ENCODE measurements around the gene PCDHA12. TPM values are rescaled to one million over a fixed set of nuclear protein-coding genes. Genes with fewer than 3 reads are reported as not detected.
A peak's percentile ranks its signal among the peaks of the same experiment; 100 is the strongest.
"Not testable (repeated sequence)": the region's sequence is repeated elsewhere in the genome, so short reads cannot be mapped to it uniquely, and the experiment has no call there.

PCDHA12 gene, protein sequence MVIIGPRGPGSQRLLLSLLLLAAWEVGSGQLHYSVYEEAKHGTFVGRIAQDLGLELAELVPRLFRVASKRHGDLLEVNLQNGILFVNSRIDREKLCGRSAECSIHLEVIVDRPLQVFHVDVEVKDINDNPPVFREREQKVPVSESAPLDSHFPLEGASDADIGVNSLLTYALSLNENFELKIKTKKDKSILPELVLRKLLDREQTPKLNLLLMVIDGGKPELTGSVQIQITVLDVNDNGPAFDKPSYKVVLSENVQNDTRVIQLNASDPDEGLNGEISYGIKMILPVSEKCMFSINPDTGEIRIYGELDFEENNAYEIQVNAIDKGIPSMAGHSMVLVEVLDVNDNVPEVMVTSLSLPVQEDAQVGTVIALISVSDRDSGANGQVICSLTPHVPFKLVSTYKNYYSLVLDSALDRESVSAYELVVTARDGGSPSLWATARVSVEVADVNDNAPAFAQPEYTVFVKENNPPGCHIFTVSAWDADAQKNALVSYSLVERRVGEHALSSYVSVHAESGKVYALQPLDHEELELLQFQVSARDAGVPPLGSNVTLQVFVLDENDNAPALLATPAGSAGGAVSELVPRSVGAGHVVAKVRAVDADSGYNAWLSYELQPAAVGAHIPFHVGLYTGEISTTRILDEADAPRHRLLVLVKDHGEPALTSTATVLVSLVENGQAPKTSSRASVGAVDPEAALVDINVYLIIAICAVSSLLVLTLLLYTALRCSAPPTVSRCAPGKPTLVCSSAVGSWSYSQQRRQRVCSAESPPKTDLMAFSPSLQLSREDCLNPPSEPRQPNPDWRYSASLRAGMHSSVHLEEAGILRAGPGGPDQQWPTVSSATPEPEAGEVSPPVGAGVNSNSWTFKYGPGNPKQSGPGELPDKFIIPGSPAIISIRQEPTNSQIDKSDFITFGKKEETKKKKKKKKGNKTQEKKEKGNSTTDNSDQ
- total RNA-seq (2014; rRNA removed; shearing (Covaris generic)) = 3.8 and 4.5 TPM in 2 replicates

- peak; percentile 35 for DNase-seq (ENCODE audit: low spot score)
These were observed at the start of gene PCDHA12 for GRCh38 chr5:140875085-140876065. Gene PCDHA12 (plus strand): TSS chr5:140875308. CDS start chr5:140875473, 165 bp downstream.

DNA sequence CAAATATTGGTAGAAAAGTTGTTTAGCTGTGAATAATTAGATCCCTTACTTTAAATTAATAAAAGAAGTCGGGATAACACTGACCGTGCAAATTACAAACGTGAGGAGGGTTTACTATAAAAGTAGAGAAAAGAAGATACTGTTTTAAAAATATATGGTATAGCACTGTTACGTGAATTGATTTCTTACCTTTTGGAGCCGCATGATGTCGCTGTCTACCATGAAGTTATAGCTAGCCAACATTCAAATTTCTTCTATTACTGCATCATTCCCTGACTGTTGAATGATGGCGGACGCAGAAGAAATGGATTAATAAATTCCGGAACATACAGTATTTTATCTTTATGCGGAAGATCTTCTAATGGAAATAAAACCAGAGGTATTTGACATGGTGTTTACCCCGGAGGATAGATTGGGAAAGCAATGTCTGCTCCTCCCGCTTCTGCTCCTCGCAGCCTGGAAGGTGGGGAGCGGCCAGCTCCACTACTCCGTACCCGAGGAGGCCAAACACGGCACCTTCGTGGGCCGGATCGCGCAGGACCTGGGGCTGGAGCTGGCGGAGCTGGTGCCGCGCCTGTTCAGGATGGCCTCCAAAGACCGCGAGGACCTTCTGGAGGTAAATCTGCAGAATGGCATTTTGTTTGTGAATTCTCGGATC lies 47.3 kb upstream of the PCDHA12 start, which contains the start of gene PCDHA6:
Gene PCDHA6, plus strand, starts transcription at position 257 of the 658 bp plus-strand sequence. Its CDS starts 132 bp downstream, at position 389.
- no peak for DNase-seq (ENCODE audit: low spot score)

DNA sequence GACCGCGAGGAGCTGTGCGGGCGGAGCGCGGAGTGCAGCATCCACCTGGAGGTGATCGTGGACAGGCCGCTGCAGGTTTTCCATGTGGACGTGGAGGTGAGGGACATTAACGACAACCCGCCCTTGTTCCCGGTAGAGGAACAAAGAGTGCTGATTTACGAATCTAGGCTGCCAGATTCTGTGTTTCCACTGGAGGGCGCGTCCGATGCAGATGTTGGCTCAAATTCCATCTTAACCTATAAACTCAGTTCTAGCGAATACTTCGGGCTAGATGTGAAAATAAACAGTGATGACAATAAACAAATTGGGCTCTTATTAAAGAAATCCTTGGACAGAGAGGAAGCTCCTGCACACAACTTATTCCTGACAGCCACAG lies 46.8 kb upstream of the PCDHA12 start:
- no peak for DNase-seq (ENCODE audit: low spot score)

DNA sequence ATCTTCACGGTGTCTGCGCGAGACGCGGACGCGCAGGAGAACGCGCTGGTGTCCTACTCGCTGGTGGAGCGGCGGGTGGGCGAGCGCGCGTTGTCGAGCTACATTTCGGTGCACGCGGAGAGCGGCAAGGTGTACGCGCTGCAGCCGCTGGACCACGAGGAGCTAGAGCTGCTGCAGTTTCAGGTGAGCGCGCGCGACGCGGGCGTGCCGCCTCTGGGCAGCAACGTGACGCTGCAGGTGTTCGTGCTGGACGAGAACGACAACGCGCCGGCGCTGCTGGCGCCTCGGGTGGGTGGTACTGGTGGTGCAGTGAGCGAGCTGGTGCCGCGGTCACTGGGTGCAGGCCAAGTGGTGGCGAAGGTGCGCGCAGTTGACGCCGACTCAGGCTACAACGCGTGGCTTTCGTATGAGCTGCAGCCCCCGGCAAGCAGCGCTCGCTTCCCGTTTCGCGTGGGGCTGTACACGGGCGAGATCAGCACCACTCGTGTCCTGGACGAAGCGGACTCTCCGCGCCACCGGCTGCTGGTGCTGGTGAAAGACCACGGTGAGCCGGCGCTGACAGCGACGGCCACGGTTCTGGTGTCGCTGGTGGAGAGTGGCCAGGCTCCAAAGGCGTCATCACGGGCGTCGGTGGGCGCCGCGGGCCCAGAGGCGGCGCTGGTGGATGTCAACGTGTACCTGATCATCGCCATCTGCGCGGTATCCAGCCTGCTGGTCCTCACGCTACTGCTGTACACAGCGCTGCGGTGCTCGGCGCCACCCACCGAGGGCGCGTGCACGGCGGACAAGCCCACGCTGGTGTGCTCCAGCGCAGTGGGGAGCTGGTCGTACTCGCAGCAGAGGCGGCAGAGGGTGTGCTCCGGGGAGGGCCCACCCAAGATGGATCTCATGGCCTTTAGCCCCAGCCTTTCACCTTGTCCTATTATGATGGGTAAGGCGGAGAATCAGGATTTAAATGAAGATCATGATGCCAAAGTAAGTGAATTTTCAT lies 45.3 kb upstream of the PCDHA12 start:
- not testable (repeated sequence) for DNase-seq (ENCODE audit: low spot score)

DNA sequence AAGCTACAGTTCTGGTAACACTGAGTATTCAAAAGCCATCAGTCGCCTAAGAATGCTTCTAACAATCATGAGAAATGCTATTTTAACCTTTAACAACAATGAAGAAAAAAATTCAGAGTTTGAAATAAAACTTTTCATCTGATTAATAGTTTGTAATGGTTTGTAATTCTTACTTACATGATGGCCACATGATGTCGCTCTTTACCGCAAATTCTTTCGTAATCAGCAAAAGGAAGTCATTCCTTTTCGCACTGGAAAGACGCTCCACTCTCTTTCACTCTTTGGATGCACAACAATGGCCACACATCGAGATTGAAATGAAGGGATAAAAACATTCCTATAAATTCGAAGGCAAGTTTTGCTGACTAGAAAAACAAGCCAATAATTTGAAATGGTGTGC lies 41.1 kb upstream of the PCDHA12 start, which contains the start of gene PCDHA7:
Gene PCDHA7, plus strand, starts transcription at position 277 of the 400 bp plus-strand sequence. Its CDS starts 115 bp downstream, at position 392.
- peak; percentile 8 for DNase-seq (ENCODE audit: low spot score)

DNA sequence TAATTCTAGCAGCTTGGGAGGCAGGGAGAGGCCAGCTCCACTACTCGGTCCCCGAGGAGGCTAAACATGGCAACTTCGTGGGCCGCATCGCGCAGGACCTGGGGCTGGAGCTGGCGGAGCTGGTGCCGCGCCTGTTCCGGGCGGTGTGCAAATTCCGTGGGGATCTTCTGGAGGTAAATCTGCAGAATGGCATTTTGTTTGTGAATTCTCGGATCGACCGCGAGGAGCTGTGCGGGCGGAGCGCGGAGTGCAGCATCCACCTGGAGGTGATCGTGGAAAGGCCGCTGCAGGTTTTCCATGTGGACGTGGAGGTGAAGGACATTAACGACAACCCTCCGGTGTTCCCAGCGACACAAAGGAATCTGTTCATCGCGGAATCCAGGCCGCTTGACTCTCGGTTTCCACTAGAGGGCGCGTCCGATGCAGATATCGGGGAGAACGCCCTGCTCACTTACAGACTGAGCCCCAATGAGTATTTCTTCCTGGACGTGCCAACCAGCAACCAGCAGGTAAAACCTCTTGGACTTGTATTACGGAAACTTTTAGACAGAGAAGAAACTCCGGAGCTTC lies 40.6 kb upstream of the PCDHA12 start:
- DNase-seq (ENCODE audit: low spot score) = not testable (repeated sequence)

GRCh38 chr5:140835622-140836510 lies 39.2 kb upstream of the PCDHA12 start:
- DNase-seq (ENCODE audit: low spot score) = no peak

GRCh38 chr5:140840978-140841962 lies 33.8 kb upstream of the PCDHA12 start, which contains the start of gene PCDHA8:
Gene PCDHA8 (plus strand): TSS chr5:140841187. CDS start chr5:140841322, 135 bp downstream.
- peak; percentile 37 for DNase-seq (ENCODE audit: low spot score)

DNA sequence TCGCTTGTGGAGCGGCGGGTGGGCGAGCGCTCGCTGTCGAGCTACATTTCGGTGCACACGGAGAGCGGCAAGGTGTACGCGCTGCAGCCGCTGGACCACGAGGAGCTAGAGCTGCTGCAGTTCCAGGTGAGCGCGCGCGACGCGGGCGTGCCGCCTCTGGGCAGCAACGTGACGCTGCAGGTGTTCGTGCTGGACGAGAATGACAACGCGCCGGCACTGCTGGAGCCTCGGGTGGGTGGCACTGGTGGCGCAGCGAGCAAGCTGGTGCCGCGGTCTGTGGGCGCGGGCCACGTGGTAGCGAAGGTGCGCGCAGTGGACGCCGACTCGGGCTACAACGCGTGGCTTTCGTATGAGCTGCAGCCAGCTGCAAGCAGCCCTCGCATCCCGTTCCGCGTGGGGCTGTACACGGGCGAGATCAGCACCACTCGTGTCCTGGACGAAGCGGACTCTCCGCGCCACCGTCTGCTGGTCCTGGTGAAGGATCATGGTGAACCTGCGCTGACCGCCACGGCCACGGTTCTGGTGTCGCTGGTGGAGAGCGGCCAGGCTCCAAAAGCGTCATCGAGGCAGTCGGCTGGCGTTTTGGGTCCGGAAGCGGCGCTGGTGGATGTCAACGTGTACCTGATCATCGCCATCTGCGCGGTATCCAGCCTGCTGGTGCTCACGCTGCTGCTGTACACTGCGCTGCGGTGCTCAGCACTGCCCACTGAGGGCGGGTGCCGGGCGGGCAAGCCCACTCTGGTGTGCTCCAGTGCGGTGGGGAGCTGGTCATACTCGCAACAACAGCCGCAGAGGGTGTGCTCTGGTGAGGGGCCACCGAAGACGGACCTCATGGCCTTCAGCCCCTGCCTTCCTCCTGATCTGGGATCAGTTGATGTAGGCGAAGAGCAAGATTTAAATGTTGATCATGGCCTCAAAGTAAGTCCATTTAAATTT lies 32.0 kb upstream of the PCDHA12 start:
- no peak for DNase-seq (ENCODE audit: low spot score)

- not testable (repeated sequence) for DNase-seq (ENCODE audit: low spot score)
These were observed 26.7 kb upstream of the PCDHA12 start, which contains the start of gene PCDHA9 for GRCh38 chr5:140848139-140849102. Gene PCDHA9 (plus strand): TSS chr5:140848382. CDS start chr5:140848496, 114 bp downstream.

- not testable (repeated sequence) for DNase-seq (ENCODE audit: low spot score)
These were observed 25.1 kb upstream of the PCDHA12 start for GRCh38 chr5:140849831-140850634.

DNA sequence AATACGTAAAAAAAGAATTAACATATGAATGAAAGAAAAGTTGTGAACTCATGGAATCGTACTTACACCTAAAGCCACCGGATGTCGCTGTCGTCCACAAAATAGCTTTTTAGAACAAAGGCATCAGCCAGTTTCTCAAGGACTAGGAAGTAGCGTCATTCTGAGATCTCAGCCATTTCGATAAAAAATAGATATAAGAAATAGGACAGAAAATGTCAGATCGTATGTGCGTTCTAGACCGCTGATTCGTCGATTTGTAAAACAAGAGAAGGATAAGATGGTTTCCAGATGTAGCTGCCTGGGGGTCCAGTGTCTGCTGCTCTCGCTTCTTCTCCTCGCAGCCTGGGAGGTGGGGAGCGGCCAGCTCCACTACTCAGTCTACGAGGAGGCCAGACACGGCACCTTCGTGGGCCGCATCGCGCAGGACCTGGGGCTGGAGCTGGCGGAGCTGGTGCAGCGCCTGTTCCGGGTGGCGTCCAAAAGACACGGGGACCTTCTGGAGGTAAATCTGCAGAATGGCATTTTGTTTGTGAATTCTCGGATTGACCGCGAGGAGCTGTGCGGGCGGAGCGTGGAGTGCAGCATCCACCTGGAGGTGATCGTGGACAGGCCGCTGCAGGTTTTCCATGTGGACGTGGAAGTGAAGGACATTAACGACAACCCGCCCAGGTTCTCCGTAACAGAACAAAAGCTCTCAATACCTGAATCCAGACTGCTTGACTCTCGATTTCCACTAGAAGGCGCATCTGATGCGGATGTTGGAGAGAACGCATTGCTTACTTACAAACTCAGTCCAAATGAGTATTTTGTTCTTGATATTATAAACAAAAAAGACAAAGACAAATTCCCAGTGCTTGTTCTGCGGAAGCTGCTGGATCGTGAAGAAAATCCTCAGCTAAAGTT lies 19.1 kb upstream of the PCDHA12 start, which contains the start of gene PCDHA10:
Gene PCDHA10, plus strand, starts transcription at position 126 of the 903 bp plus-strand sequence. Its CDS starts 152 bp downstream, at position 278.
- DNase-seq (ENCODE audit: low spot score) = no peak
